ENCODE measurements around the gene SPRY4.
"Not testable (repeated sequence)": the region's sequence is repeated elsewhere in the genome, so short reads cannot be mapped to it uniquely, and the experiment has no call there.

Gene SPRY4

GRCh38 chr5:142342128-142342981 lies 17.5 kb upstream of the SPRY4 start:
- no peak overlapping the region for H3K4me3 ChIP-seq (ENCODE audit: low read depth, low read length)
- no peak for DNase-seq (ENCODE audit: low read depth)

- no peak for DNase-seq (ENCODE audit: low read depth)
- no peak overlapping the region for H3K4me3 ChIP-seq (ENCODE audit: low read depth, low read length)
These were observed 15.0 kb upstream of the SPRY4 start for GRCh38 chr5:142339781-142340180.

DNA sequence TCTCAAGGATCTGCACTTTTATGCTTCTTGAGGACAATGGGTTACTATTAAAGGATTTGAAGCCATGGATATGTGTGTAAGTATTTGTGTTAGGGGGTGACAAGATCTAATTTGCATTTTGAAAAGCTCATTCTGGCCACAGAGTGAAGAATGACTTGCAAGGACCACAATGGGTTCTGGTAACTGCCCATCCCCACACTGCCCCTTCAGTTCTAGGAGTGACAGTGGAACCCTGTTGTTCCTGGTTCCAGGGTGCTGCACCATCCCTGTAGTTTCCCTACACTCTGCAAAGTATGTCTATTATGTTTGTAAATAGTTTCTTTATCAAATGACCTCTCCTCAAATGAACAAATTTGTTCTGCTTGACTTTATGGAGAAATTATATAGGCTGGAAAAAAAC lies 9.7 kb upstream of the SPRY4 start:
- DNase-seq (ENCODE audit: low read depth): no peak
- no peak overlapping the region for H3K4me3 ChIP-seq (ENCODE audit: low read depth, low read length)

- DNase-seq (ENCODE audit: low read depth); H3K4me3 ChIP-seq (ENCODE audit: low read depth, low read length): not testable (repeated sequence)
These were observed 8.9 kb upstream of the SPRY4 start for GRCh38 chr5:142333749-142334148.

DNA sequence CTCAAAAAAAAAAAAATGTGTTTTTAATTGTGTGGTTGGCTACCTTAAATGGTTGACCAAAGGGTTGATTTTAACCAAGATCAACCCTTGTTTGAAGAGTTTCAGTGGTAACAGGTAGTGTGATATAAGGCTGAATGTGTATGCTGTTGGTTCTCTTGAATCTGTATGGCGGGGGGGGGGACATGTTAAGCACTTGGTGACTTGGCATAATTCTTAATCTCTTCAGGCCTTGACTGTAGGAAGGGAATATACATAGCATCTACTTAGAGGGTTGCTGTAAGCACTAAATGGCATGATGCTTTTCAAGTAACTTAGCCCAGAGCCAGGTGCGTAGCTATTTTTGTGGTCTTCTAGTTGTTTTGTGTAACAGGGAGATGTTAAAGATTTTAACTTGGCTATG lies 5.6 kb upstream of the SPRY4 start:
- no peak for DNase-seq (ENCODE audit: low read depth)
- no peak overlapping the region for H3K4me3 ChIP-seq (ENCODE audit: low read depth, low read length)

- DNase-seq (ENCODE audit: low read depth): no peak
- H3K4me3 ChIP-seq (ENCODE audit: low read depth, low read length): no peak overlapping the region
These were observed 5.2 kb upstream of the SPRY4 start for GRCh38 chr5:142330026-142330425.

- no peak overlapping the region for H3K4me3 ChIP-seq (ENCODE audit: low read depth, low read length)
- DNase-seq (ENCODE audit: low read depth): peak; percentile 57
These were observed 2.5 kb upstream of the SPRY4 start for GRCh38 chr5:142327111-142327842.

DNA sequence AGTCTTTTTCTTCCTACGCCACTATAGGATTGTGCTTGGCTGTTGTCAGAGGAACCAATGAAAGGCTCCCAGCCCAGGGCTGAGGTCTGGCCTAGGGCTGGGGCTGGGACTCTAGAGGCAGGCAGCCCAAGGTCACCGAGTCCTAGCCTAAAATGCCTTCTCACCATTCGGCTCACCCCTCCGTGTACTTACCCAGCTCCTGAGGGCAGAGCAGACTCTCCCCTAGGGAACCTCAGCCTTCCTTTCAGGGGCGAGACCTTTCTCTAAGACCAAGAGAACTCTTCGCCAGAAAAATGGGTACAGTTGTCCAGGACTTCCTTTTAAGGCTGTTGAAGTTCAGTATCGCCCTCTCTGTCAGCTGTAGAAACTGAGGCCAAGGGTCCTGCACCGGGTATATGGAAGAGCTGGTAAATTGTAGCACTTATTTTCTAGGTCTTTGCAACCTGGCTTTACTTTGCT lies 1.7 kb upstream of the SPRY4 start:
- peak overlapping the region; percentile 92 for H3K4me3 ChIP-seq (ENCODE audit: low read depth, low read length)
- DNase-seq (ENCODE audit: low read depth): no peak

- peak overlapping the region; percentile 92 for H3K4me3 ChIP-seq (ENCODE audit: low read depth, low read length)
These were observed 1.1 kb upstream of the SPRY4 start for GRCh38 chr5:142325725-142326479.

GRCh38 chr5:142324136-142324870 lies 518 bp downstream of the SPRY4 start:
- no peak for DNase-seq (ENCODE audit: low read depth)

More at GRCh38 chr5:142325725-142326479, 1.1 kb upstream of the SPRY4 start:
- no peak for DNase-seq (ENCODE audit: low read depth)

DNA sequence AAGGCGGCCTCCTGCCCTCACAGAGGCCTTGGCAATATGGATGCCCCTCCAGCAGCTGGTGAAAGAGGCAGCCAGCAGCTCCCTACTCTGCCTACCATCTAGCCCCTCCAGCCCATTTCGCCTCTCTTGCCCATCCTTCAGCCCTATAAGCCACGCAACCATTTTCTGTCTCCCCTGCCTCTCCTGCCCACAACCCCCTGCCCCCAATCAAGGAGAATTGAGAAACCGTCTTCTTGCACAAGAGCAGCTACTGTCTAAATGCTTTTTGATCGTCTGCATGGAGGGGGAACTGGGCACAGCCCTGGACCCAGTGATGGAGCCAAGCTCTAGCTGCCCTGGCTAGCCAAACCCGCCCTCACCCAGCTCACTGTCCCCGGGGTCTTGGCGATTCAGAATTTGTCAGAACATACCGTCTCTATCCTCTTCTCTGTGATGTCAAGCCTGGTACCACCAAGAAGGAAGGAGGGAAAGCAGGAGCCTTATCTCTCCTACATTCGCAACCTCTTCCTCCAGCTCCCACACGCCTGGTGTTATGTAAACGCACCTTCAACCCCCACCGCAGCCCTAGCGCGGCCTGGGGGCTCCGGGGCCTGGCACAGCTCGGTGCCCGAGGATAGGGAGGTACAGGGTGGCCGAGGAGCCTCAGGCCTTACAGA lies 1.2 kb downstream of the SPRY4 start:
- no peak for DNase-seq (ENCODE audit: low read depth)
- peak overlapping the region; percentile 92 for H3K4me3 ChIP-seq (ENCODE audit: low read depth, low read length)

More at GRCh38 chr5:142324136-142324870, 518 bp downstream of the SPRY4 start:
- H3K4me3 ChIP-seq (ENCODE audit: low read depth, low read length): peak overlapping the region; percentile 92

GRCh38 chr5:142322747-142323479 lies 1.9 kb downstream of the SPRY4 start:
- DNase-seq (ENCODE audit: low read depth): peak; percentile 59
- H3K4me3 ChIP-seq (ENCODE audit: low read depth, low read length): peak overlapping the region; percentile 92

GRCh38 chr5:142322403-142322746 lies 2.4 kb downstream of the SPRY4 start:
- peak overlapping the region; percentile 92 for H3K4me3 ChIP-seq (ENCODE audit: low read depth, low read length)
- DNase-seq (ENCODE audit: low read depth): no peak

- no peak for DNase-seq (ENCODE audit: low read depth)
- H3K4me3 ChIP-seq (ENCODE audit: low read depth, low read length): peak overlapping the region; percentile 92
These were observed 3.8 kb downstream of the SPRY4 start for GRCh38 chr5:142320851-142321560.

GRCh38 chr5:142320430-142320738 lies 4.4 kb downstream of the SPRY4 start:
- H3K4me3 ChIP-seq (ENCODE audit: low read depth, low read length): peak overlapping the region; percentile 92
- no peak for DNase-seq (ENCODE audit: low read depth)

- DNase-seq (ENCODE audit: low read depth): no peak
- peak overlapping the region; percentile 92 for H3K4me3 ChIP-seq (ENCODE audit: low read depth, low read length)
These were observed 5.0 kb downstream of the SPRY4 start for GRCh38 chr5:142319560-142320429.

DNA sequence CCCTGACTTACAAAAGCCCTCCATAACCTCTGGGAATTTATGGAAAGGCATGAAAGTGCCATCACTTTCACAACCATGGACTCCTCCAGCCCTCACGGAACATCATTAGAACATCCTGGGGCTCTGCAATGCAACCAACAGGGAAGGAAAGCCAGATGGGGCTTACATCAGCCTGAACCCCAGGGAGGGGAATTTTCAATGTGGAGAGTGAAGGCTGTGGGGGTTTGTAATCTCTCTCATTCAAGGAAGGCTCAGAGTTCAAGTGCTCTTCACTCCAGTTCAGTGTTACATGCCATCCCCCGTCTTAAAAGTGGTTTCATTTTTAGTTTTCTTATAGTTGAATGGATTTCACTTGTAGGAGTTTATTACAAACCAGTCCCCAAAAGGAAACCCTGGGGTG lies 5.7 kb downstream of the SPRY4 start:
- DNase-seq (ENCODE audit: low read depth): no peak
- H3K4me3 ChIP-seq (ENCODE audit: low read depth, low read length): peak overlapping the region; percentile 92

All from skeletal muscle cell (primary cell).